RWPE2 (cell line): ENCODE results near the gene CNTNAP2.
A peak's percentile ranks its signal among the peaks of the same experiment; 100 is the strongest.

Source experiments
- ATAC-seq: fragments of 200-7000 bp; cut with Tn5 transposase; 3 replicates; pipeline ENCODE4 v1.9.1; 2021; ENCODE audit warnings: low read depth
- DNase-seq: peaks from one replicate; pipeline ENCODE4 v3.0.0-alpha.2; 2020; ENCODE audit warnings: low spot score
- H3K27ac ChIP-seq: fragments of 450-650 bp; 2 replicates; pipeline ENCODE4 v1.5.1; 2017; ENCODE audit warnings: mild to moderate bottlenecking; ENCODE audit not compliant: poor library complexity, severe bottlenecking
- H3K27me3 ChIP-seq: fragments of 250-450 bp; sonication (Bioruptor Pico); 2 replicates; pipeline ENCODE4 v1.5.1; 2021; ENCODE audit warnings: mild to moderate bottlenecking, moderate library complexity; ENCODE audit not compliant: insufficient read depth, poor library complexity, severe bottlenecking
- H3K36me3 ChIP-seq: fragments of 250-450 bp; sonication (Bioruptor Pico); 2 replicates; pipeline ENCODE4 v1.5.1; 2020; ENCODE audit warnings: low read depth, mild to moderate bottlenecking, moderate library complexity
- H3K4me1 ChIP-seq: fragments of 250-450 bp; sonication (Bioruptor Pico); 2 replicates; pipeline ENCODE4 v1.5.1; 2021; ENCODE audit warnings: mild to moderate bottlenecking, moderate library complexity; ENCODE audit not compliant: insufficient read depth, poor library complexity, severe bottlenecking
- H3K4me3 ChIP-seq: fragments of 250-450 bp; sonication (Bioruptor Pico); 2 replicates; pipeline ENCODE4 v1.5.1; 2021; ENCODE audit warnings: mild to moderate bottlenecking, moderate library complexity; ENCODE audit not compliant: severe bottlenecking
- H3K9me3 ChIP-seq: fragments of 250-450 bp; sonication (Bioruptor Pico); 2 replicates; pipeline ENCODE4 v1.5.1; 2021; ENCODE audit warnings: mild to moderate bottlenecking, moderate library complexity; ENCODE audit not compliant: severe bottlenecking
- TF ChIP-seq, protein P1 (sequence below): fragments of 450-650 bp; IDR thresholded peaks from one replicate; pipeline ENCODE4 v1.5.1; 2017; ENCODE audit warnings: mild to moderate bottlenecking, moderate library complexity; ENCODE audit not compliant: poor library complexity, severe bottlenecking

CNTNAP2 gene

DNA sequence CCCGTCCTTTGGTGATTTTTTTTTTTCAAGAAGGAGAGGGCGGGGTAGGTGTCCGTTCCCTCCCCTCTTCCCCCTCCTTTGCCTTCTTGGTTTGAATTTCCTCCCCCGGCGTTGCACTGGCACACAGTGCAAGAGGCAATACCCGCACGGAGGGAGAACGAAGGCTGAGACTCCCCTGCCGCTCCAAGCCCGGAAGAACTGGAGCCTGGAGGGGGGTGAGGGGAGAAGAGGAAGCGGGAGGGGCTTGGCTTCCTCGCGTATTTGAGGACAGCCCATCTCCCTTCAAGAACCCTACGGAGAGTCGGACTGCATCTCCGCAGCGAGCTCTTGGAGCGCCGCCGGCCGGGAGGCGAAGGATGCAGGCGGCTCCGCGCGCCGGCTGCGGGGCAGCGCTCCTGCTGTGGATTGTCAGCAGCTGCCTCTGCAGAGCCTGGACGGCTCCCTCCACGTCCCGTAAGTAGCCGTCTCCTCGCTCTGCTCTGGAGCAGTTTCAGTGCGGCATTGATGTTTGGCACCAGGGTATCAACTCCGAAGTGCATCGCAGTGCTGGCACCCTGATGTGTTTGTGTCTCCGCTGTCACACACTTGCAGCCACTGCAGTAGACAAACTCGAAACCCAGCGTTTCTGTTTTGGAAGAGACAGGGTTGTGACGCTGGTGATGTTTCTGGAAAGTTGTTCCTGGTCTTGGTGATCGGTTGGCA is at the start of gene CNTNAP2:
TSS of gene CNTNAP2 (plus strand) at position 281 of the 702 bp plus-strand sequence. CDS start at position 357, 76 bp downstream.
- Histone ChIP-seq H3K4me1 (no peaks in the 10 kb centered on the region), H3K4me3 (peak within 1 kb of the TSS; percentile 21), H3K27me3 (peaks cover 36% of the 10 kb centered on the region), H3K36me3 (no peaks in the 10 kb centered on the region), H3K27ac (no peak within 1 kb of the TSS), H3K9me3 (peaks cover 3% of the 10 kb centered on the region)
- TF ChIP-seq, protein P1, sequence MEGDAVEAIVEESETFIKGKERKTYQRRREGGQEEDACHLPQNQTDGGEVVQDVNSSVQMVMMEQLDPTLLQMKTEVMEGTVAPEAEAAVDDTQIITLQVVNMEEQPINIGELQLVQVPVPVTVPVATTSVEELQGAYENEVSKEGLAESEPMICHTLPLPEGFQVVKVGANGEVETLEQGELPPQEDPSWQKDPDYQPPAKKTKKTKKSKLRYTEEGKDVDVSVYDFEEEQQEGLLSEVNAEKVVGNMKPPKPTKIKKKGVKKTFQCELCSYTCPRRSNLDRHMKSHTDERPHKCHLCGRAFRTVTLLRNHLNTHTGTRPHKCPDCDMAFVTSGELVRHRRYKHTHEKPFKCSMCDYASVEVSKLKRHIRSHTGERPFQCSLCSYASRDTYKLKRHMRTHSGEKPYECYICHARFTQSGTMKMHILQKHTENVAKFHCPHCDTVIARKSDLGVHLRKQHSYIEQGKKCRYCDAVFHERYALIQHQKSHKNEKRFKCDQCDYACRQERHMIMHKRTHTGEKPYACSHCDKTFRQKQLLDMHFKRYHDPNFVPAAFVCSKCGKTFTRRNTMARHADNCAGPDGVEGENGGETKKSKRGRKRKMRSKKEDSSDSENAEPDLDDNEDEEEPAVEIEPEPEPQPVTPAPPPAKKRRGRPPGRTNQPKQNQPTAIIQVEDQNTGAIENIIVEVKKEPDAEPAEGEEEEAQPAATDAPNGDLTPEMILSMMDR: no peak
- DNase-seq (no peak), ATAC-seq (peak; percentile 46; the same call in 1 of the 3 replicates)

DNA sequence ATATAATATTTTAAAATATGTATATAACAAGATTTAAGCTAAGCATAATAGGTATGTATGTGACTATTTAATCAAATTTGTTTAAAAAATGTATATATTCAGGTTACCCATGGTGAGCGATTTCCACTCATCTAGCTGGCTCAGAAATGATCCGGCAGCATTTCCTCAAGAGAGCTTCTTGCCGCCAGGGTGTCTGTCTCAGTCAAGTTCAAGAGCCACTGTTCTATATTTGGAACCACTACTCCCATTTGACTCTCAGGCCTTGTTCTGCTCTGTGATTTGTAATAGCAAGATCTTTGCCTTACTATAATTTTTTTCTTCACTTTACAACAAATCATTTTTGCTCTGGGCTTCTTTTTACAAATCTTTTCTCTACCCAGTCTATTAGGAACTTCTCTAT is 48.7 kb upstream of the CNTNAP2 start:
- Histone ChIP-seq H3K4me1 (no peaks in the 10 kb centered on the region), H3K27ac (no peak overlapping the region), H3K27me3 (no peaks in the 10 kb centered on the region), H3K36me3 (no peaks in the 10 kb centered on the region), H3K9me3 (no peaks in the 10 kb centered on the region), H3K4me3 (no peak overlapping the region)
- DNase-seq: no peak
- TF ChIP-seq, protein P1: no peak
- ATAC-seq: no peak

DNA sequence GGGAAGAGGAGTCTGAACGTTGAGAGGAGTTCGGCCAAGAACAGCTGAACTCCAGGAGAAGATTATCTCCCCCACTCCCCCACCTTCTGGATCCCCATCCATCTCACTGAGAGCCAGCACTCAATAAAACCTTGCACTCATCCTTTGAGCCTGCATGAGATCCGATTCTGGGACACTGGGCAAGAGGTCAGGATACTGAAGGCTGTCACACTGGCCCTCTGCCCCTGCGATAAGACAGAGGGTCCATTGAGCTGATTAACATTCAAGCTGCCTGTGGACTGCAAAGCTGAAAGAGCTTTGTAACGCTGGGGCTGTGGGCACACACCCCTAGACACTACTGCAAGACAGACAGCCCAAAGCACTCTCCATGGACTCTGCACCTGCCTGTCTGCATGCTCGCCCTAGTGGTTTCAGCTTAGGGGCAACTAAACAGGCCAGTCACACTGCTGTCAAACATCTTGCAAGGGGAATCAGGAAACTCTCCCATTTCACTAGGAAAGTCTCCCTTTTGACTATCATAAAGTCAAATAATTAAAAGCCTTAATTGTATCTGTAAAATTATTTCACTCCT is 42.3 kb upstream of the CNTNAP2 start:
- Histone ChIP-seq H3K27ac (no peak overlapping the region), H3K4me3 (no peak overlapping the region), H3K27me3 (no peaks in the 10 kb centered on the region), H3K4me1 (no peaks in the 10 kb centered on the region), H3K9me3 (no peaks in the 10 kb centered on the region), H3K36me3 (no peaks in the 10 kb centered on the region)
- ATAC-seq (no peak), DNase-seq (no peak)
- TF ChIP-seq, protein P1: no peak

DNA sequence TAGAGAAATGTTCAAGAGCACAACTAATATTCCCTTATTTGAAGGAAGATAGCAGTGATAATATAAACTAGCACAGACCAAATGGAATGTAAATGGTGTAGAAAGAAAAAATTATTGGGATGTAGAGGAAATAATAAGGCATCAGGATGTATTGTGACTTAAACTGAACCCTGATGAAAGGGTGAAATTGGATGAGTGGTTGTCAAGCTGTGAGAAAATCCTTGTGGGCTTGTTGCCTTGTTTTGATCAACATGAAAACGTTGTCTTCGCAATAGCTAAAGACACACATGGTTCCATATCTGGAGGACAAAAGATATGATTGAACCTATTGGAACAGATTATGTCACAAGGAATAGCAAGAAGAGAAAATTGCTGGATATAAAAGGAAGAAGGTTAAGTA is 40.3 kb upstream of the CNTNAP2 start:
- H3K4me1 ChIP-seq: no peaks in the 10 kb centered on the region
- ATAC-seq: no peak
- no peaks in the 10 kb centered on the region for H3K27me3 ChIP-seq
- no peak overlapping the region for H3K27ac ChIP-seq
- no peaks in the 10 kb centered on the region for H3K36me3 ChIP-seq
- H3K4me3 ChIP-seq: no peak overlapping the region
- TF ChIP-seq, protein P1: no peak
- H3K9me3 ChIP-seq: no peaks in the 10 kb centered on the region
- no peak for DNase-seq

DNA sequence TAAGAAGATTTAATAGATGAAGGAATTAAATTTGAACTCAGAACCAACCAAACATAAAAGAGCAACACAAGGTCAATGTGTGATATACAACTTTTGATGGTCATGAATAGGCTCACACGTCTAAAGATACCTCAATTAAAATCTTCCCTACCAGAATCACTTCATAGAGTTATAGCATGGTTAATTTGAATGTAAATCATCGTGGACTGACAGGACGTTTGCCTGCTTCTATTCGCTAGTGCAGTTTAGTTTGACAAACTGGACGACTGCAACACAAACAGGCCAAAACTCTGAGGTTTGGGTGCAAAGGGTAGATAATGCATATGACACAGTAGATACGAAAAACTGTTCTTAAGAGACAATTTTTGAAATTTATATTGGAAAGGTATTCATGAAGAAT is 32.5 kb upstream of the CNTNAP2 start:
- H3K4me3 ChIP-seq: no peak overlapping the region
- no peak for DNase-seq
- peaks cover 2% of the 10 kb centered on the region for H3K9me3 ChIP-seq
- no peak for ATAC-seq
- TF ChIP-seq, protein P1: no peak
- H3K4me1 ChIP-seq: no peaks in the 10 kb centered on the region
- H3K36me3 ChIP-seq: no peaks in the 10 kb centered on the region
- H3K27ac ChIP-seq: no peak overlapping the region
- H3K27me3 ChIP-seq: no peaks in the 10 kb centered on the region
